Hepatocyte (in vitro differentiated cells): ENCODE measurements around the gene KPNA6. TPM values are rescaled to one million over a fixed set of nuclear protein-coding genes. Genes with fewer than 3 reads are reported as not detected.
A peak's percentile ranks its signal among the peaks of the same experiment; 100 is the strongest.

Experiments used
- DNase-seq: peaks from one replicate; pipeline ENCODE4 v3.0.0-alpha.2; 2016; ENCODE audit warnings: low spot score
- H2AFZ ChIP-seq: fragments of 200-600 bp; sonication (generic); 2 replicates; pipeline ENCODE4 v1.6.0; 2016; ENCODE audit warnings: antibody characterized with exemption, mild to moderate bottlenecking
- H3K27ac ChIP-seq: fragments of 200-600 bp; sonication (generic); 2 replicates; pipeline ENCODE4 v1.5.1; 2016; ENCODE audit warnings: mild to moderate bottlenecking
- H3K27me3 ChIP-seq: fragments of 200-600 bp; sonication (generic); 2 replicates; pipeline ENCODE4 v1.6.1; 2016
- H3K36me3 ChIP-seq: fragments of 200-600 bp; sonication (generic); replicated peaks from 2 replicates; pipeline ENCODE4 v1.5.1; 2016; ENCODE audit warnings: low read depth; ENCODE audit not compliant: insufficient read depth
- H3K4me1 ChIP-seq: fragments of 200-600 bp; sonication (generic); 2 replicates; pipeline ENCODE4 v1.5.1; 2016; ENCODE audit warnings: mild to moderate bottlenecking, moderate library complexity; ENCODE audit not compliant: insufficient read depth
- H3K4me2 ChIP-seq: fragments of 200-600 bp; sonication (generic); 2 replicates; pipeline ENCODE4 v1.6.0; 2016
- H3K4me3 ChIP-seq: fragments of 200-600 bp; sonication (generic); 2 replicates; pipeline ENCODE4 v1.5.1; 2016; ENCODE audit warnings: mild to moderate bottlenecking
- H3K79me2 ChIP-seq: fragments of 200-600 bp; sonication (generic); 2 replicates; pipeline ENCODE4 v1.6.0; 2017; ENCODE audit warnings: mild to moderate bottlenecking
- H3K9me2 ChIP-seq: fragments of 200-600 bp; sonication (generic); replicated peaks from 2 replicates; pipeline ENCODE4 v1.6.0; 2017; ENCODE audit warnings: mild to moderate bottlenecking; ENCODE audit not compliant: insufficient read depth
- H3K9me3 ChIP-seq: fragments of 200-600 bp; sonication (generic); 2 replicates; pipeline ENCODE4 v1.5.1; 2016; ENCODE audit warnings: low read depth, mild to moderate bottlenecking
- H4K20me1 ChIP-seq: fragments of 200-600 bp; sonication (generic); 2 replicates; pipeline ENCODE4 v1.6.0; 2016; ENCODE audit warnings: mild to moderate bottlenecking; ENCODE audit not compliant: insufficient read depth, poor library complexity, severe bottlenecking
- EZH2 ChIP-seq: fragments of 200-600 bp; sonication (generic); IDR thresholded peaks from 2 replicates; pipeline ENCODE4 v1.6.1; 2016; ENCODE audit warnings: antibody characterized with exemption, mild to moderate bottlenecking, borderline replicate concordance
- EZH2phosphoT487 ChIP-seq: fragments of 200-600 bp; sonication (generic); IDR thresholded peaks from one replicate; pipeline ENCODE4 v1.6.1; 2018; ENCODE audit warnings: antibody characterized with exemption, mild to moderate bottlenecking, low read depth, moderate library complexity; ENCODE audit not compliant: unreplicated experiment, severe bottlenecking
- WGBS: methylation state at CpG from one replicate; pipeline ENCODE4 v1.1.6; 2016; ENCODE audit warnings: low lambda C conversion rate; ENCODE audit errors: missing lambda C conversion rate; 5-methylcytosine and 5-hydroxymethylcytosine counted together
- polyA plus RNA-seq: library from polyadenylated mRNA; unstranded; fragments of >200 nt; fragmentation: Nextera tagmentation; extraction: Ambion mirVana; gene quantifications from 2 replicates; pipeline ENCODE4 v1.2.1, GENCODE V29; 2016
- total RNA-seq: library from RNA; depleted of rRNA; stranded (reverse); fragments of >200 nt; gene quantifications from 2 replicates; pipeline ENCODE4 v1.2.3, GENCODE V29; 2014
- TF ChIP-seq, protein P1 (sequence below): fragments of 200-600 bp; sonication (generic); IDR thresholded peaks from 2 replicates; pipeline ENCODE4 v1.5.1; 2016; ENCODE audit warnings: antibody characterized with exemption, mild to moderate bottlenecking; ENCODE audit not compliant: poor library complexity

The KPNA6 gene
- total RNA-seq (48.3 and 48.5 TPM in 2 replicates), polyA plus RNA-seq (27.7 and 30.3 TPM in 2 replicates)

DNA sequence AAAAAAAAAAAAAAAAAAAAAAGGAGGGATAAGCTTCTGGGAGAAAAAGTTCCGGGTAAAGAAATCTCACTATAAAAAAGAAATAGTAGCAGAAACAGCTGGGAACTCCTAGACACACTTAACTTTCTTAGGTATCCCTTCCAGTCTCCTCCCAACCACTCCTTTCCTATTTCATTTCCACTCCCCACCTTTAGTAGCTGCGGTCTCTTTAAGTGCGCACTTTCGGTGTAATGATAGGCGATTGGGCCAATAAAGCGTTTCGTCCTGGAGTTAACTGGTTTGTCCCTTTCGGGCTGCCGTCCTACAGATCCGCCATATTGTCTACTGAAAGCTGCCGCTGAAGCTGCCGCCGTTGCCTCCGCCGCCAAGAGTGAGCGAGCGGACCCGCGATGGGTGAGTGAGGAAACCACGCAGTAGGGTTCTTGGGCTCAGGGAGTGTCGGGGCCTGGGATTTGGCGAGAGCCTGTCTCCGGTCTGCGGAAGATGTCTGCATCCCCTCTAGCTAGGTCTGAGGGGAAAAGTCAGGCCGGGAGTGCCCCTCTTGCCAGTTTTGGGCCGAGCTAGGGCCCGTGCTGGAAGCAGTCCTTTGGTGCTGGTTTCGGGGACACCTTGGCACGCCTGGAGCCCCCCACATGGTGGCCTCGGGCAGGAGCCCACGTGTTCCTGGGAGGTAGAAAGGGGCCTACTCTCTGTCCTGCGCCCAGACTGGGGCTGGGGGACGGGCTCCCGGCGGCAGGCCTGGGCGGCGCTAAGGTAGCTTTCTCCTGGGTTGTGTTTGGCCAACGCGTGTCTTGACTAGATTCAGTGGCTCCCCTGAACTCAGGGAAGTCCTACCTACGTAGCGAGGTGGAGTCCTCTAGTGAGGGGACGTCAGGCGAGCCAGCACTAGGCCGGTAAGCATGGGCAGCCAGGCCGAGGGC is at the start of gene KPNA6:
TSS of gene KPNA6 (plus strand) at position 315 of the 920 bp plus-strand sequence. CDS start at position 390, 75 bp downstream.
- Histone ChIP-seq H3K9me3 (no peaks in the 10 kb centered on the region), H3K9me2 (no peaks in the 10 kb centered on the region), H3K4me1 (peaks cover 10% of the 10 kb centered on the region), H3K27ac (peak within 1 kb of the TSS; percentile 95), H3K79me2 (peaks cover 46% of the 10 kb centered on the region), H2AFZ (peak within 1 kb of the TSS; percentile 90), H3K36me3 (no peaks in the 10 kb centered on the region), H3K4me3 (peak within 1 kb of the TSS; percentile 66), H3K27me3 (no peaks in the 10 kb centered on the region), H4K20me1 (peaks cover 38% of the 10 kb centered on the region), H3K4me2 (peak within 1 kb of the TSS; percentile 90)
- DNase-seq = peak; percentile 93
- WGBS = 1% methylated on average over 44 of the region's 45 CpGs
- no peak for TF ChIP-seq EZH2phosphoT487
- no peak for TF ChIP-seq EZH2
- TF ChIP-seq, protein P1, sequence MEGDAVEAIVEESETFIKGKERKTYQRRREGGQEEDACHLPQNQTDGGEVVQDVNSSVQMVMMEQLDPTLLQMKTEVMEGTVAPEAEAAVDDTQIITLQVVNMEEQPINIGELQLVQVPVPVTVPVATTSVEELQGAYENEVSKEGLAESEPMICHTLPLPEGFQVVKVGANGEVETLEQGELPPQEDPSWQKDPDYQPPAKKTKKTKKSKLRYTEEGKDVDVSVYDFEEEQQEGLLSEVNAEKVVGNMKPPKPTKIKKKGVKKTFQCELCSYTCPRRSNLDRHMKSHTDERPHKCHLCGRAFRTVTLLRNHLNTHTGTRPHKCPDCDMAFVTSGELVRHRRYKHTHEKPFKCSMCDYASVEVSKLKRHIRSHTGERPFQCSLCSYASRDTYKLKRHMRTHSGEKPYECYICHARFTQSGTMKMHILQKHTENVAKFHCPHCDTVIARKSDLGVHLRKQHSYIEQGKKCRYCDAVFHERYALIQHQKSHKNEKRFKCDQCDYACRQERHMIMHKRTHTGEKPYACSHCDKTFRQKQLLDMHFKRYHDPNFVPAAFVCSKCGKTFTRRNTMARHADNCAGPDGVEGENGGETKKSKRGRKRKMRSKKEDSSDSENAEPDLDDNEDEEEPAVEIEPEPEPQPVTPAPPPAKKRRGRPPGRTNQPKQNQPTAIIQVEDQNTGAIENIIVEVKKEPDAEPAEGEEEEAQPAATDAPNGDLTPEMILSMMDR = no peak

DNA sequence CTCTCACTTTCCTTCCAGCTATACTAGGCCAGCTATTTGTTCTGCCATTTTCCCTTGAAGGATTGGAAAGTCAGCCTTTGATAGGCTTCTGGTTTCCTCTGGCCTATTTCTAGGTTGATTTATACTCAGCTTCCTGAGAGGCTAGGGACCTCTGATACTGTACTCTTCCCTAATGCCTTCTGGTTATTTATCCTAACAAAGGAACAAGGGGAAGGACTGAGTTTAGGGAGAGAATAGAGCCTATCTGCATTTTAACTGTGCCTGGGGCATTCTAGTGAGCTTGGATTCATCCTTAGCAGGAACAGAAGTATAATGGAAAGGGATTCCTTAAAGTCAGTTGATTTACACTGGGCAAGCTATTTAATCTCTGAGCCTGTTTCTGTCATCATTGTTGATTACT is 46.9 kb upstream of the KPNA6 start:
- TF ChIP-seq EZH2 (no peak), EZH2phosphoT487 (no peak)
- TF ChIP-seq, protein P1 = no peak
- peaks cover 7% of the 10 kb centered on the region for H3K36me3 ChIP-seq
- peaks cover 13% of the 10 kb centered on the region for H3K4me1 ChIP-seq

DNA sequence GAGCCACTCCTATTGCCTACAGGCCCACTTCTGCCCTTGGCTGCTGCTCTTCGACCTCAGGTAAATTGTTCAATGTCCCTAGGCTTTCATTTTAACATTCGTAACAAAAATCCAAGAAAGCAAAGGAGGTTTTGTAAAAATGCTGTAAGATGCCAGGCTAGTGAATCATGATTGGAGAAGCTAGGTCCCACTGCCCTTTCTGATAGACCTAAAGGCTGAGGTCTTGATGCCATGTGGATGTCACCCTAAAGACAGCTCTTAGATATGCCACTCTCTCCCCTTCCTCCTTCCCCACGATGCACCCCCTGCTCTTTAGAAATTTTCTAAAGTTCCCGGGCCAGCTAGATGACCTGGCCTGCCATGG is 45.0 kb upstream of the KPNA6 start:
- H3K9me3 ChIP-seq = no peaks in the 10 kb centered on the region
- no peaks in the 10 kb centered on the region for H3K9me2 ChIP-seq
- DNase-seq = no peak
- no peaks in the 10 kb centered on the region for H4K20me1 ChIP-seq
- no peaks in the 10 kb centered on the region for H3K79me2 ChIP-seq
- H3K36me3 ChIP-seq = peaks cover 4% of the 10 kb centered on the region
- H2AFZ ChIP-seq = no peak overlapping the region
- peak overlapping the region; percentile 31 for H3K4me2 ChIP-seq
- TF ChIP-seq EZH2 (no peak), EZH2phosphoT487 (no peak)
- TF ChIP-seq, protein P1 = no peak
- peak overlapping the region; percentile 89 for H3K27ac ChIP-seq
- 72% methylated on average over 4 of the region's 4 CpGs for WGBS
- H3K27me3 ChIP-seq = no peaks in the 10 kb centered on the region
- no peak overlapping the region for H3K4me3 ChIP-seq
- peaks cover 13% of the 10 kb centered on the region for H3K4me1 ChIP-seq

More for the DNA sequence above, 46.9 kb upstream of the KPNA6 start:
- H3K9me2 ChIP-seq = no peaks in the 10 kb centered on the region
- no peak overlapping the region for H3K4me3 ChIP-seq
- no peak overlapping the region for H2AFZ ChIP-seq
- peak overlapping the region; percentile 89 for H3K27ac ChIP-seq
- DNase-seq = no peak
- no peaks in the 10 kb centered on the region for H3K9me3 ChIP-seq
- H3K4me2 ChIP-seq = no peak overlapping the region
- no peaks in the 10 kb centered on the region for H3K27me3 ChIP-seq
- no peaks in the 10 kb centered on the region for H4K20me1 ChIP-seq
- peaks cover 12% of the 10 kb centered on the region for H3K79me2 ChIP-seq
